ENCODE measurements around the gene COG5.

COG5 gene

GRCh38 chr7:107495516-107495915 is 68.2 kb downstream of the COG5 start:
- no peaks in the 10 kb centered on the region for H3K27me3 ChIP-seq (ENCODE audit: insufficient read depth, low read depth, severe bottlenecking)

GRCh38 chr7:107494884-107495283 is 68.8 kb downstream of the COG5 start:
- no peaks in the 10 kb centered on the region for H3K9me3 ChIP-seq (ENCODE audit: severe bottlenecking)
- DNase-seq, result no peak
- H3K27me3 ChIP-seq (ENCODE audit: insufficient read depth, low read depth, severe bottlenecking), result no peaks in the 10 kb centered on the region
- H3K4me3 ChIP-seq (ENCODE audit: low read depth, low read length), result no peak overlapping the region
- no peak for TF ChIP-seq CTCF (IDR thresholded peaks at IDR 0.05; ENCODE audit: low read depth, low read length)
- H3K27ac ChIP-seq, result no peak overlapping the region
- H3K36me3 ChIP-seq, result no peaks in the 10 kb centered on the region

More at GRCh38 chr7:107495516-107495915, 68.2 kb downstream of the COG5 start:
- Histone ChIP-seq H3K36me3 (no peaks in the 10 kb centered on the region), H3K9me3 (ENCODE audit: severe bottlenecking) (no peaks in the 10 kb centered on the region), H3K4me3 (ENCODE audit: low read depth, low read length) (no peak overlapping the region), H3K27ac (no peak overlapping the region)
- no peak for DNase-seq
- TF ChIP-seq CTCF (IDR thresholded peaks at IDR 0.05; ENCODE audit: low read depth, low read length), result no peak

- Histone ChIP-seq H3K4me3 (ENCODE audit: low read depth, low read length) (no peak overlapping the region), H3K27ac (no peak overlapping the region), H3K27me3 (ENCODE audit: insufficient read depth, low read depth, severe bottlenecking) (no peaks in the 10 kb centered on the region), H3K9me3 (ENCODE audit: severe bottlenecking) (no peaks in the 10 kb centered on the region), H3K36me3 (no peaks in the 10 kb centered on the region)
- TF ChIP-seq CTCF (IDR thresholded peaks at IDR 0.05; ENCODE audit: low read depth, low read length), result no peak
- DNase-seq, result no peak
These were observed 69.4 kb downstream of the COG5 start for GRCh38 chr7:107494315-107494751.

- Histone ChIP-seq H3K36me3 (no peaks in the 10 kb centered on the region), H3K4me3 (ENCODE audit: low read depth, low read length) (no peak overlapping the region), H3K27ac (no peak overlapping the region), H3K27me3 (ENCODE audit: insufficient read depth, low read depth, severe bottlenecking) (no peaks in the 10 kb centered on the region), H3K9me3 (ENCODE audit: severe bottlenecking) (no peaks in the 10 kb centered on the region)
- no peak for TF ChIP-seq CTCF (IDR thresholded peaks at IDR 0.05; ENCODE audit: low read depth, low read length)
- DNase-seq, result no peak
These were observed 70.8 kb downstream of the COG5 start for GRCh38 chr7:107492875-107493274.

- H3K4me3 ChIP-seq (ENCODE audit: low read depth, low read length), result no peak overlapping the region
- DNase-seq, result no peak
- no peak overlapping the region for H3K27ac ChIP-seq
- H3K27me3 ChIP-seq (ENCODE audit: insufficient read depth, low read depth, severe bottlenecking), result no peaks in the 10 kb centered on the region
- H3K9me3 ChIP-seq (ENCODE audit: severe bottlenecking), result no peaks in the 10 kb centered on the region
- TF ChIP-seq CTCF (IDR thresholded peaks at IDR 0.05; ENCODE audit: low read depth, low read length), result no peak
- H3K36me3 ChIP-seq, result no peaks in the 10 kb centered on the region
These were observed 77.7 kb downstream of the COG5 start for GRCh38 chr7:107486041-107486440.

GRCh38 chr7:107482571-107482970 is 81.1 kb downstream of the COG5 start:
- no peak for DNase-seq
- no peak for TF ChIP-seq CTCF (IDR thresholded peaks at IDR 0.05; ENCODE audit: low read depth, low read length)

More at GRCh38 chr7:107482571-107482970, 81.1 kb downstream of the COG5 start:
- Histone ChIP-seq H3K27ac (no peak overlapping the region), H3K27me3 (ENCODE audit: insufficient read depth, low read depth, severe bottlenecking) (no peaks in the 10 kb centered on the region), H3K9me3 (ENCODE audit: severe bottlenecking) (no peaks in the 10 kb centered on the region), H3K36me3 (no peaks in the 10 kb centered on the region), H3K4me3 (ENCODE audit: low read depth, low read length) (no peak overlapping the region)

Data from WERI-Rb-1 (cell line).